Measurements from ENCODE around the gene IFITM1. TPM values are rescaled to one million over a fixed set of nuclear protein-coding genes. Genes with fewer than 3 reads are reported as not detected.
"Not testable (repeated sequence)": the region's sequence is repeated elsewhere in the genome, so short reads cannot be mapped to it uniquely, and the experiment has no call there.

IFITM1 gene
- total RNA-seq, 1 experiment from 2014 or later = 2.0 TPM

DNA sequence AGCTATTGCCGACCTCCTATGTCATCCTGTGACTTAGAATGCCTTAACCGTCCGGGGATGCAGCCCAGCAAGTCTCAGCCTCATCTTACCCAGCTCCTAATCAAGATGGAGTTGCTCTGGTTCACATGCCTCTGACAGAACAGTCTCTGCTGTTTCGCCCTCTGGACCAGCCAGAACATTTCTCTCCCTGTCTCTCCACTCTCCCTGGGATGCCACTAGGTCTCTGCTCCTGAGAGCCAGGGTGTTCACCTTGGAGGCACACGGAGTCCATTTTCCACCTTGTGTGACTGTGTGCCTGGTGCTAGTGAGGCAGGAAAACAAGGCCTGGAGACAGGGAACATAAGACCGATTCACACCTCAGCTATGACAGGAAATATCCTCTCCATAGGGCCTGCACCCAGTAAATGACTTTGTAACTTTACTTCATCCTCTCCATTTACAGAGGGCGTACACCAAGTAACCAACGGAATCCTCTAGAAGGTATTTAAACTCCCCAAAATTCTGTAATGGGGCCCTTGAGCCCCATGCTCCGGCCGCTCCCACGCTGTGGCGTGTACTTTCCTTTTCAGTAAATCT is 38.7 kb downstream of the IFITM1 start:
- in situ Hi-C loops (cut with HindIII; ENCODE audit: low pct_unique_long_range_greater_than_20kb, low sequenced_read_pairs) = no loop called here
- DNase-seq (ENCODE audit: low read depth) = no peak

- DNase-seq (ENCODE audit: low read depth) = no peak
- in situ Hi-C loops (cut with HindIII; ENCODE audit: low pct_unique_long_range_greater_than_20kb, low sequenced_read_pairs) = no loop called here
Measured at GRCh38 chr11:353179-353873, 39.5 kb downstream of the IFITM1 start.

DNA sequence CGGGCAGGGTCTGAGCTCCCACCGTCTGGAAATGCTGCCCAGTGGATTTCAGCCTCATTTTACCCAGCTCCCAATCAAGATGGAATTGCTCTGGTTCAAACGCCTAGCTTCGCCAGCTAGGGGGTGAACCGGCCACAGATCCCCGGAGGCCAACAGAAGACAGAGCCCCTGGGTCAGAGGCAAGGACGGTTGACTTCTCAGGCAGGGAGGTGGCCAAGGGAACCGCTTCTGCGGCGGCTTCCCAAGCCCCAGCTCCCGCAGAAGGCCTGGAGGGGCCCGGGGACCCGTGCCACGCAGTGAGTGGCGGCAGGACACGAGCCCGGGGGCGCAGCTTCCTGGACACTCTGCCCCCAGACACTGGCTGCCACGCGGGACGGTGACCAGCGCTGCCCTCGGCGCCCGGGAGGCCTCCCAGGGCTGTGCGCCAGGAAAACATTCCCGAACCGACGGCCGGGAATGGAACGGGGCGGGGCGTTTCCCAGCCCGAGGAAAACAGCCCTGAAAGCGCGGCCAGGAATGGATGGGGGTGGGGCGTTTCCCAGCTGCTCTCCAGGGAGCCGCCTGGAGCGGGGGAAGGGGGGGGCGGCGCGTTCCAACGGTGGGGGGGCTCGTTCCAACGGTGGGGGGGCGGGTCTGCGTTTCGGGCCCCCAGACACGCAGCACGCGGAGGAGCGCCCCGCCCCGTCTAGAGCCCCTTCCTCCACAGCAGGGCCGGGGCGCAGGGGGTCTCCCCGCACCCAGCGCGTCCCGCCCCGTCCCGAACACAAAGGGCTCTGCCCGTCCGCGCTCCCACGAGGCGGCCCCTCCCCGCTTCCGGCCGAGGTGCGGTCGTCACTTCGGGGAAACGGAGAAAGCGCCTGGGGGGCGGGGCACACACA is 42.0 kb downstream of the IFITM1 start:
- in situ Hi-C loops (cut with HindIII; ENCODE audit: low pct_unique_long_range_greater_than_20kb, low sequenced_read_pairs) = no loop called here
- peak; percentile 83 for DNase-seq (ENCODE audit: low read depth)

DNA sequence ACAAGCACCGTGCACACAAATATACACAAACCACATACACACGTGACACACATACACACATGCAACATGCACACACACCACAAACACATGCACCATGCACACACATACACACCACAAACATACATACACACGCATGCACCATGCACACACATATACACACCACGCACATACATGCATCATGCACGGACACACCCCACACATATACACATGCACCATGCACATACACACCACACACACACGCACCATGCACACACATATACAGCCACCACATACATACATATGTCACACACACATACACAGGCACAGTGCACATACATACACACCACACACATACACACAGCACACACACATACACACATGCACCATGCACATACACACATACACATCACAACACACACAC is 42.8 kb downstream of the IFITM1 start:
- in situ Hi-C loops (cut with HindIII; ENCODE audit: low pct_unique_long_range_greater_than_20kb, low sequenced_read_pairs) = no loop called here
- DNase-seq (ENCODE audit: low read depth) = no peak

DNA sequence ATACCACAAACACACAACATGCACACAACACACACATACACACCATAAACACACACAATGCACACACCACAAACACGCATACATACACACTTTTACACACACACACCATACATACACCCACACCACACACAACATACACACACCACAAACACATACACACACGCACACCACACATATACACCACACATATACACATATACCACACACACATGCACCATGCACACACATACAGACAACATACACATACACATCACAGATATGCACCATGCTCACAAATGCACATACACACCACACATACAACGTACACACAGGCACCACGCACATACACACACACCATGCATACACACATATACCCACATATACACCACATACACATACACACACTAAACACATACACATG is 43.7 kb downstream of the IFITM1 start:
- no peak for DNase-seq (ENCODE audit: low read depth)
- in situ Hi-C loops (cut with HindIII; ENCODE audit: low pct_unique_long_range_greater_than_20kb, low sequenced_read_pairs) = no loop called here

DNA sequence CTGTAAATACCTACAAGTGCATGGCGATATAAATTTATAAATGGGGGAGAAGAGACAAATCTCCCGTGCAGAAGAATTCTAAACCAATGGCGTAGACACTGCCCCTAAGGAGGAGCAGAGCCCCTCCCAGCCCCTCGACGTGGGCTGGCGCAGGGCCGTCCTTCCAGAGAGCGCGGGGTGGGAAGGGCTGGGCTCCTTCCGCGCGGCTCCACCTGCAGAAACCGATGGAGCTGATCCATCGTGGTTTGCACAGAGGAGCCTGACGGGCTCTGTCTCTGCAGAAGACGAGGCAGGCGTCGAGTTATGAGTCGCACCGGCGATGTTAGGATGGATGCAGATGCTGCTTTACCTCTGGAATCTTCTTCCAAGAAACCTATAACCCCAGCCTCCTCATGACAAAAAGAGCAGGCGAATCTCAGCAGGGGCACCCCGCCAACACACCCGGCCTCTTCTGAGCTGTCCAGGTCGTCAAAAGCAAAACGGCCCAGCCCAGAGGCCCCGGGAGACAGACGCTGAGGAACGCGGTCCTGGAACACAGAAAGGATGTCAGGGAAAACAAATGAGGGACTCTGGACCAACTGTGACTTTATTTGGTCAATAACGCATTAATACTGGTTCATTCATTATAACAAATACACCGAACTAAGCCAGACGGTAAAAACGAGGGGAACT is 44.4 kb downstream of the IFITM1 start:
- in situ Hi-C loops (cut with HindIII; ENCODE audit: low pct_unique_long_range_greater_than_20kb, low sequenced_read_pairs) = no loop called here
- no peak for DNase-seq (ENCODE audit: low read depth)

DNA sequence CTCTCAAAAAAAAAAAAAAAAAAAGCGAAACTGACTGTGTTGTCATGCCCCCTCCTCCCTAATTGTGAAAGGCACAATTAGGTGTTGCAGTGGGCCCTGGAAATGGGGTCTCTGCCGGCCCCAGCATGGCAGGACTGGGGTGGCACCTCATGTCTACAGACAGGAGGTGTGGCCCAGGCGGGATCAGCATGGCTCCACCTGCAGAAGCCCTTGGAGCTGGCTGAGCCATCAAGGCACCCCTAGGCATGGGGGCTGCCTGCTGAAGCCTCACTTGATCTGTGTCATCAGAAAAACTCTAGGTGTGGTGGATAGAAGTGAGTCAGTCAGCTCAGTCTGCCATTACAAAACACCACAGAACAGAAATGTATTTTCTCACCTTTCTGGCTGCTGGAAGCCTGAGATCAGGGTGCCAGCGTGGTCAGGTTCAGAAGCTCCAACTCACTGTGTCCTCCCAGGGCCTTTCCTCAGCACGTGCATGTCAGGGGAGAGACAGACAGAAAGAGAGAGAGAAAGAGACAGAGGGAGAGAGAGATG is 45.4 kb downstream of the IFITM1 start:
- DNase-seq (ENCODE audit: low read depth) = no peak
- in situ Hi-C loops (cut with HindIII; ENCODE audit: low pct_unique_long_range_greater_than_20kb, low sequenced_read_pairs) = no loop called here

DNA sequence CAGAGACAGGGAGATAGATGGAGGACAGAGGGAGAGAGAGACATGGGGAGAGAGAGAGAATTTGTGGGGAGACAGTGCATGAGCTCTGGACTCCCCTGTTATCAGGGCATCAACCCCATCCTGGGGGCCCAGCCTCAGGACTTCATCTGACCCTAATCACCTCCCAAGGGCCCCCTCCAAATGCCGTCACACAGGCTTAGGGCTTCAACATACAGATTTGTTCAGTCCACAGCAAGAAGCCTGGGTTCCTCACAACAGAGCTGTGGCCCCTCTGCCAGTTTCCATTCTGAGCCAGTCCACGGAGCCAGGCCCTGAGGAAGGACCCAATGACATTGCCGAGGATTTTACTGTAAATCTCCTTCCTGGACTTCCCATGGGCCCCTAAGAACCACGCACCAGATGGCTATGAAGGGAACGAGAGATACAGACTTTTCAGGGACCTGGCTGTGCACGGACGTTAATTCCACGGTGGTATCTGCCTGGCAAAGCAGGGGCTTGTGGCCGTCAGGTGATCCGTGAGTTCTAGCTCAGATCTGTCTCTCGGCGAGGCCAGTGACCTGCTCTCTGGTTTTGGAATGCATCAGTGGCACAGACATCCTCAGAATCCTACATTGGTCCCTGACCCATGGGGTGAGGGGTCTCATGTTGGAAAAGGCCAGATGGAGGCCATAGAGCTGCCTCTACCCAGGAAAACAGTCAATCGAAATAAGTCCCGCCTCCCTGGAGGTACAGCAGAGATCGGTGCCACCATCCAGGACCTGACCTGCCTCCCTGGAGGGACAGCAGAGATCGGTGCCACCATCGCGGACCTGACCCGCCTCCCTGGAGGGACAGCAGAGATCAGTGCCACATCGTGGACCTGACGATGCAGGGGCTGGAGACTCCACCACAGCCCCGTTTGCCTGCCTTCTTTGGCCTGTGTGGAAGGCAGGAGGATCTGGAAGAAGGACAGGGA is 46.8 kb downstream of the IFITM1 start:
- in situ Hi-C loops (cut with HindIII; ENCODE audit: low pct_unique_long_range_greater_than_20kb, low sequenced_read_pairs) = no loop called here
- no peak for DNase-seq (ENCODE audit: low read depth)

DNA sequence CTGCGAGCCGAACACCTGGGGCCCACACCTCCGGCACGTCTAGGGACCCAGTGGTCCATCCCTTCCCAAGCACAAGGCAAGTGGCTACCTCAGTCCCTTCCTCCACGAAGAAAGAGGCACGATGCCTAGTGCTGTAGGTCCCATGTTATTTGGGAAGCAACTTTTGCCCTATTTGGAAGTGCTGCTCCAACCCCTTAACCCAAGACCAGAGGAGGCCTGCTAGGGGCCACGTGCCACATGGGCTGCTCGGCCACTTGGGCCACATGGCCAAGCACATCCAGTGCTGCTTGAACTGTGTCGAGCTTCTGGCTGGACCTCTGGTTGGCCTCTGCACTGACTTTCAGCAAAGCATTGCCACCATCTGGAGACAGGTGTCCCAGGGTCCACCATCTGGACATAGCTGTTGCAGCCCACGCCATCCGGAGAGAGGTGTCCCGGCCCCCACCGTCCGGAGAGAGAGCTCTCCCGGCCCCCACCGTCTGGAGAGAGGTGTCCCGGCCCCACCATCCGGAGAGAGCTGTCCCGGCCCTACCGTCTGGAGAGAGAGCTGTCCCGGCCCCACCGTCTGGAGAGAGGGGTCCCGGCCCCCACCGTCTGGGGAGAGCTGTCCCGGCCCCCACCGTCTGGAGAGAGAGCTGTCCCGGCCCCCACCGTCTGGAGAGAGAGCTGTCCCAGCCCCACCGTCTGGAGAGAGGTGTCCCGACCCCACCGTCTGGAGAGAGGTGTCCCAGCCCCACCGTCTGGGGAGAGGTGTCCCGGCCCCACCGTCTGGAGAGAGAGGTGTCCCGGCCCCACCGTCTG is 49.0 kb downstream of the IFITM1 start:
- in situ Hi-C loops (cut with HindIII; ENCODE audit: low pct_unique_long_range_greater_than_20kb, low sequenced_read_pairs) = no loop called here
- DNase-seq (ENCODE audit: low read depth) = no peak

DNA sequence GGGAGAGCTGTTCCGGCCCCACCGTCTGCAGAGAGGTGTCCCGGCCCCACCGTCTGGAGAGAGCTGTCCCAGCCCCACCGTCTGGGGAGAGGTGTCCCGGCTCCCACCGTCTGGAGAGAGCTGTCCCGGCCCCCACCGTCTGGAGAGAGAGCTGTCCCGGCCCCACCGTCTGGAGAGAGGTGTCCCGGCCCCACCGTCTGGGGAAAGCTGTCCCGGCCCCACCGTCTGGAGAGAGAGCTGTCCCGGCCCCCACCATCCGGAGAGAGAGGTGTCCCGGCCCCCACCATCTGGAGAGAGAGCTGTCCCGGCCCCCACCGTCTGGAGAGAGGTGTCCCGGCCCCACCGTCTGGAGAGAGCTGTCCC is 49.6 kb downstream of the IFITM1 start:
- DNase-seq (ENCODE audit: low read depth); in situ Hi-C loops (cut with HindIII; ENCODE audit: low pct_unique_long_range_greater_than_20kb, low sequenced_read_pairs): not testable (repeated sequence)

DNA sequence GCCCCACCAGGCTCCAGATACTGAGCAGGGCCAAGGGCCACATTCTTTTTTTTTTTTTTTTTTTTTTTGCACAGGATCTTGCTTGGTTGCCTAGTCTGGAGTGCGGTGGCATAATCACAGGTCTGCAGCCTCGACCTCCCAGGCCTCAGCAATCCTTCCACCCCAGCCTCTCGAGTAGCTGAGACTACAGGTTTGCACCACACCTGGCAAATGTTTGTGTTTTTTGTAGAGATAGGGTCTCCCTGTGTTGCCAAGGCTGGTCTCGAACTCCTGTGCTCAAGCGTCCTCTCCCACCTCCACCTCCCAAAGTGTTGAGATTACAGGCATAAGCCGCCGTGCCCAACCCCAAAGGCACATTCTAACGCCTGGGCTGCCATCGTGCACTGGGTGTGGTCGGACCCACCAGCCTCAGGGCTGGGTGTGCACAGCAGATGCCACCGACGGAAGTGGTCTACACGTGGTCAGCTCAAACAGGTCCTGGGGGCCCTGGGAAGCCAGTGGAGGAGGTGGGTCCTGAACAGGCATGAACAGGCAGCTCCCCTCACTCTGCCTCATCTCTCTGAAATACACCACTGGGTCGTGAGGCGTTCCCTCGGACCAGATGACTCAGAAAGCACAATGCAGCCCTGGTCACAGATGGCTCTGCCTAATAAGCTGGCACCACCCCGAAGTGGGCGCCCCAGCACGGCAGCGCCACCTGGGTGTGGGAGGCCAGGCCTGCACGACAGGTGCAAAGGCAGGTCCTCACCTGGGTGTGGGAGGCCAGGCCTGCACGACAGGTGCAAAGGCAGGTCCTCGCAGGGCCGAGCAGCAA is 50.3 kb downstream of the IFITM1 start:
- in situ Hi-C loops (cut with HindIII; ENCODE audit: low pct_unique_long_range_greater_than_20kb, low sequenced_read_pairs) = no loop called here
- DNase-seq (ENCODE audit: low read depth) = peak; percentile 35

Other genes starting within 250 kb of the IFITM1 start
- gene SCGB1C1, start 121.0 kb upstream of the IFITM1 start, total RNA-seq (2014; rRNA removed; shearing (Covaris generic); ENCODE audit: low replicate concordance) = not detected in 2 replicates
- gene BET1L, start 106.6 kb upstream of the IFITM1 start, total RNA-seq (2014; rRNA removed; shearing (Covaris generic); ENCODE audit: low replicate concordance) = 23.3 and 26.2 TPM in 2 replicates
- gene RIC8A, start 106.3 kb upstream of the IFITM1 start, total RNA-seq (2014; rRNA removed; shearing (Covaris generic); ENCODE audit: low replicate concordance) = 80.2 and 115 TPM in 2 replicates
- 24.4 and 25.1 TPM in 2 replicates for gene SIRT3, start 77.7 kb upstream of the IFITM1 start, total RNA-seq (2014; rRNA removed; shearing (Covaris generic); ENCODE audit: low replicate concordance)
- 97.7 and 117 TPM in 2 replicates for gene PSMD13, start 77.1 kb upstream of the IFITM1 start, total RNA-seq (2014; rRNA removed; shearing (Covaris generic); ENCODE audit: low replicate concordance)
- not detected in 2 replicates for gene NLRP6, start 35.6 kb upstream of the IFITM1 start, total RNA-seq (2014; rRNA removed; shearing (Covaris generic); ENCODE audit: low replicate concordance)
- 7.9 and 11.2 TPM in 2 replicates for gene PGGHG, start 24.9 kb upstream of the IFITM1 start, total RNA-seq (2014; rRNA removed; shearing (Covaris generic); ENCODE audit: low replicate concordance)
- gene IFITM5, start 14.5 kb upstream of the IFITM1 start, total RNA-seq (2014; rRNA removed; shearing (Covaris generic); ENCODE audit: low replicate concordance) = not detected in 2 replicates
- gene IFITM2, start 6.2 kb upstream of the IFITM1 start, total RNA-seq (2014; rRNA removed; shearing (Covaris generic); ENCODE audit: low replicate concordance) = not detected in 2 replicates
- gene IFITM3, start 6.8 kb downstream of the IFITM1 start, total RNA-seq (2014; rRNA removed; shearing (Covaris generic); ENCODE audit: low replicate concordance) = 6.2 and 23.7 TPM in 2 replicates
- 23.9 and 61.5 TPM in 2 replicates for gene B4GALNT4, start 55.5 kb downstream of the IFITM1 start, total RNA-seq (2014; rRNA removed; shearing (Covaris generic); ENCODE audit: low replicate concordance)
- 70.7 and 103 TPM in 2 replicates for gene PKP3, start 80.2 kb downstream of the IFITM1 start, total RNA-seq (2014; rRNA removed; shearing (Covaris generic); ENCODE audit: low replicate concordance)
- gene SIGIRR, start 101.0 kb downstream of the IFITM1 start, total RNA-seq (2014; rRNA removed; shearing (Covaris generic); ENCODE audit: low replicate concordance) = 66.9 and 103 TPM in 2 replicates
- gene ANO9, start 128.0 kb downstream of the IFITM1 start, total RNA-seq (2014; rRNA removed; shearing (Covaris generic); ENCODE audit: low replicate concordance) = not detected in 2 replicates
- gene PTDSS2, start 136.2 kb downstream of the IFITM1 start, total RNA-seq (2014; rRNA removed; shearing (Covaris generic); ENCODE audit: low replicate concordance) = 36.9 and 50.2 TPM in 2 replicates
- 271 and 316 TPM in 2 replicates for gene RNH1, start 193.2 kb downstream of the IFITM1 start, total RNA-seq (2014; rRNA removed; shearing (Covaris generic); ENCODE audit: low replicate concordance)
- gene HRAS, start 221.5 kb downstream of the IFITM1 start, total RNA-seq (2014; rRNA removed; shearing (Covaris generic); ENCODE audit: low replicate concordance) = 43.8 and 120 TPM in 2 replicates
- 2.0 and 3.4 TPM in 2 replicates for gene LRRC56, start 223.5 kb downstream of the IFITM1 start, total RNA-seq (2014; rRNA removed; shearing (Covaris generic); ENCODE audit: low replicate concordance)
- gene LMNTD2, start 246.7 kb downstream of the IFITM1 start, total RNA-seq (2014; rRNA removed; shearing (Covaris generic); ENCODE audit: low replicate concordance) = 6.7 and 18.4 TPM in 2 replicates
- 107 and 124 TPM in 2 replicates for gene RASSF7, start 246.9 kb downstream of the IFITM1 start, total RNA-seq (2014; rRNA removed; shearing (Covaris generic); ENCODE audit: low replicate concordance)

Data from Caki2 (cell line).